ENCODE measurements around the gene CHCHD3. TPM values are rescaled to one million over a fixed set of nuclear protein-coding genes. Genes with fewer than 3 reads are reported as not detected.

CHCHD3 gene
- total RNA-seq, 4 donors from 2014 or later: 66.0 to 79.1 (median 70.0) TPM

GRCh38 chr7:132881317-132881716 is 200.6 kb downstream of the CHCHD3 start:
- WGBS, 2 donors: 92 to 94% methylated on average over 3 of the region's 3 CpGs

DNA sequence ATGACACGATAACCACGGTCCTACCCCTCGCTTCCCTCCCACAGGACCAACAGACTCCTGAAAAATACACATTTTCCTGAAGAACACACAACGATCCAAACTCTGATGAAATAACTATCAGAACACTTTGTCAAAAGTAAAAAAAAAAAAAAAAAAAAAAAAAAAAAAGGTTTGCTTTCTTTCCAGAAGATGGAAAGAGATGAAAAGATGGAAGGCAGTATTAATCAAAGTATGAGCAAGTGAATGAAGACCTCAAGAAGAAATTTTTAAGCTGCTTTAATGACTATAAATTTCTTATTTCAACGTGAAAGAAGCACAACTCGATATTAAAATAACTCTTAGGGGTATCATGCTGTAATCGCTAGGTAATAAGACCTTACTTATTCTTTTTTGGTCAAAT is 202.3 kb downstream of the CHCHD3 start:
- 94 to 96% methylated on average over 7 of the region's 7 CpGs for WGBS, 2 donors
- Histone ChIP-seq H3K4me3 (replicated peaks in 1 of 3) (no peak overlapping the region), H3K9me3 (no peaks in the 10 kb centered on the region), H3K4me1 (no peaks in the 10 kb centered on the region), H3K36me3 (no peaks in the 10 kb centered on the region), H3K27me3 (no peaks in the 10 kb centered on the region), H3K27ac (no peak overlapping the region)
- TF ChIP-seq POLR2A (IDR thresholded peaks at IDR 0.05): no peak
- TF ChIP-seq, protein P1, sequence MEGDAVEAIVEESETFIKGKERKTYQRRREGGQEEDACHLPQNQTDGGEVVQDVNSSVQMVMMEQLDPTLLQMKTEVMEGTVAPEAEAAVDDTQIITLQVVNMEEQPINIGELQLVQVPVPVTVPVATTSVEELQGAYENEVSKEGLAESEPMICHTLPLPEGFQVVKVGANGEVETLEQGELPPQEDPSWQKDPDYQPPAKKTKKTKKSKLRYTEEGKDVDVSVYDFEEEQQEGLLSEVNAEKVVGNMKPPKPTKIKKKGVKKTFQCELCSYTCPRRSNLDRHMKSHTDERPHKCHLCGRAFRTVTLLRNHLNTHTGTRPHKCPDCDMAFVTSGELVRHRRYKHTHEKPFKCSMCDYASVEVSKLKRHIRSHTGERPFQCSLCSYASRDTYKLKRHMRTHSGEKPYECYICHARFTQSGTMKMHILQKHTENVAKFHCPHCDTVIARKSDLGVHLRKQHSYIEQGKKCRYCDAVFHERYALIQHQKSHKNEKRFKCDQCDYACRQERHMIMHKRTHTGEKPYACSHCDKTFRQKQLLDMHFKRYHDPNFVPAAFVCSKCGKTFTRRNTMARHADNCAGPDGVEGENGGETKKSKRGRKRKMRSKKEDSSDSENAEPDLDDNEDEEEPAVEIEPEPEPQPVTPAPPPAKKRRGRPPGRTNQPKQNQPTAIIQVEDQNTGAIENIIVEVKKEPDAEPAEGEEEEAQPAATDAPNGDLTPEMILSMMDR (IDR thresholded peaks at IDR 0.05): no peak
- DNase-seq: no peak
- intact Hi-C loops (cut with DNase I): no loop called here

More at GRCh38 chr7:132881317-132881716, 200.6 kb downstream of the CHCHD3 start:
- intact Hi-C loops (cut with DNase I): no loop called here
- H3K4me3 ChIP-seq (replicated peaks in 1 of 3): no peak overlapping the region
- H3K4me1 ChIP-seq: no peaks in the 10 kb centered on the region
- DNase-seq: no peak
- no peaks in the 10 kb centered on the region for H3K36me3 ChIP-seq
- no peak overlapping the region for H3K27ac ChIP-seq
- no peaks in the 10 kb centered on the region for H3K9me3 ChIP-seq
- TF ChIP-seq, protein P1 (IDR thresholded peaks at IDR 0.05): no peak
- TF ChIP-seq POLR2A (IDR thresholded peaks at IDR 0.05): no peak
- no peaks in the 10 kb centered on the region for H3K27me3 ChIP-seq

GRCh38 chr7:132878204-132878919 is 203.5 kb downstream of the CHCHD3 start:
- Histone ChIP-seq H3K4me1 (no peaks in the 10 kb centered on the region), H3K4me3 (replicated peaks in 1 of 3) (no peak overlapping the region), H3K36me3 (no peaks in the 10 kb centered on the region), H3K9me3 (no peaks in the 10 kb centered on the region), H3K27me3 (no peaks in the 10 kb centered on the region), H3K27ac (no peak overlapping the region)
- TF ChIP-seq POLR2A (IDR thresholded peaks at IDR 0.05): no peak
- WGBS, 2 donors: 85 to 95% methylated on average over 1 of the region's 1 CpG
- no peak for DNase-seq
- intact Hi-C loops (cut with DNase I): no loop called here

- no peak overlapping the region for H3K27ac ChIP-seq
- WGBS, 2 donors: 96% methylated on average over 2 of the region's 2 CpGs
- TF ChIP-seq, protein P1 (IDR thresholded peaks at IDR 0.05): no peak
- TF ChIP-seq POLR2A (IDR thresholded peaks at IDR 0.05): no peak
- intact Hi-C loops (cut with DNase I): no loop called here
- H3K9me3 ChIP-seq: no peaks in the 10 kb centered on the region
- H3K4me3 ChIP-seq (replicated peaks in 1 of 3): no peak overlapping the region
- H3K27me3 ChIP-seq: no peaks in the 10 kb centered on the region
- no peak for DNase-seq
- H3K4me1 ChIP-seq: no peaks in the 10 kb centered on the region
- no peaks in the 10 kb centered on the region for H3K36me3 ChIP-seq
These were observed 204.3 kb downstream of the CHCHD3 start for GRCh38 chr7:132877573-132877972.

GRCh38 chr7:132876576-132876975 is 205.3 kb downstream of the CHCHD3 start:
- intact Hi-C loops (cut with DNase I): no loop called here
- TF ChIP-seq, protein P1 (IDR thresholded peaks at IDR 0.05): no peak
- no peak for TF ChIP-seq POLR2A (IDR thresholded peaks at IDR 0.05)
- 89 to 92% methylated on average over 1 of the region's 1 CpG for WGBS, 2 donors

More at GRCh38 chr7:132876576-132876975, 205.3 kb downstream of the CHCHD3 start:
- no peaks in the 10 kb centered on the region for H3K27me3 ChIP-seq
- no peak overlapping the region for H3K4me3 ChIP-seq (replicated peaks in 1 of 3)
- no peak for DNase-seq
- no peaks in the 10 kb centered on the region for H3K9me3 ChIP-seq
- no peaks in the 10 kb centered on the region for H3K4me1 ChIP-seq
- H3K36me3 ChIP-seq: no peaks in the 10 kb centered on the region
- H3K27ac ChIP-seq: no peak overlapping the region

All from thyroid gland (tissue), 4 donors.